ENCODE measurements around the gene SAFB.

SAFB gene

DNA sequence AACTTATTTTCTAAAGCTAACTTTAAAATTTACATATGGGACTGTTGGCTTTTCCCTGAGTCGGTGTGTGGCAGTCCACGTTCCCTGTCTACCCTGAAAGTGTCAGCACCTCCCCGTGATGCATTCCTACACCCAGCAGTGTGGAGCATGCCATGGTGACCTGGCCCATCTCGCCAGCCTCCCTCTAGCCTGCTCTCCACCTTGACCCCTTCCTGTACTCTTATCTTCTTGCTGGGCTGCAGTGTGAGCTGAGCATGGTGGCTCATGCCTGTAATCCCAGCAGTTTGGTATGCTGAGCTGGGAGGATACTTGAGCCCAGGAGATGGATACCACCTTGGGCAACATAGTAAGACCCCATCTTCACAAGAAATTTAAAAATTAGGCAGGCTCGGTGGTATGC is 32.0 kb downstream of the SAFB start:
- Histone ChIP-seq H3K27me3 (ENCODE audit: control insufficient read depth in 1 of 2, insufficient read depth in 2 of 2, low read length in 2 of 2) (no peaks in the 10 kb centered on the region), H3K36me3 (ENCODE audit: insufficient read depth, low read length) (peaks cover 67% of the 10 kb centered on the region), H3K4me1 (ENCODE audit: insufficient read depth, low read length) (no peaks in the 10 kb centered on the region), H3K27ac (ENCODE audit: low read depth, low read length) (no peak overlapping the region), H3K9ac (ENCODE audit: low read length) (no peak overlapping the region), H3K4me3 (ENCODE audit: low read depth in 1 of 2, low read length in 2 of 2) (no peak overlapping the region), H3K9me3 (ENCODE audit: low read length) (no peaks in the 10 kb centered on the region)

DNA sequence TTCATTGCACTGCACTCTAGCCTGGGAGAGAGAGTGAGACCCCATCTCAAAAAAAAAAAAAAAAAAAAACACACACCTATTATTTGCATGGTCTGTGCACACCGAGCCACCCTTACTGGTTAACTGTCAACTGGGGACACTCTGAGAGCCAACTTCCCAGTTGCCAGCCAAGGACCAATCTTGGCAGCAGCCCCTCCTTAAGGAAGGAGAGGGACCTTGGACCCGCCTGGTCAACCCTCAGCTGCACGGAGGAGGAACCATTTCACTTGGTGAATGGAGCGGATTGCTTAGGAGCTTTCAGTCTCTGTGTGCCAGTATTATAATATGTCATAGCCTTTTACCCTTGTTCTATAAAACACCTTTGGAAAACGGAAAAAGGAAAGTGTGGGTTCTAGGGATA is 32.5 kb downstream of the SAFB start:
- Histone ChIP-seq H3K4me3 (ENCODE audit: low read depth in 1 of 2, low read length in 2 of 2) (no peak overlapping the region), H3K9ac (ENCODE audit: low read length) (no peak overlapping the region), H3K4me1 (ENCODE audit: insufficient read depth, low read length) (no peaks in the 10 kb centered on the region), H3K27me3 (ENCODE audit: control insufficient read depth in 1 of 2, insufficient read depth in 2 of 2, low read length in 2 of 2) (no peaks in the 10 kb centered on the region), H3K27ac (ENCODE audit: low read depth, low read length) (no peak overlapping the region), H3K36me3 (ENCODE audit: insufficient read depth, low read length) (peaks cover 67% of the 10 kb centered on the region), H3K9me3 (ENCODE audit: low read length) (no peaks in the 10 kb centered on the region)

DNA sequence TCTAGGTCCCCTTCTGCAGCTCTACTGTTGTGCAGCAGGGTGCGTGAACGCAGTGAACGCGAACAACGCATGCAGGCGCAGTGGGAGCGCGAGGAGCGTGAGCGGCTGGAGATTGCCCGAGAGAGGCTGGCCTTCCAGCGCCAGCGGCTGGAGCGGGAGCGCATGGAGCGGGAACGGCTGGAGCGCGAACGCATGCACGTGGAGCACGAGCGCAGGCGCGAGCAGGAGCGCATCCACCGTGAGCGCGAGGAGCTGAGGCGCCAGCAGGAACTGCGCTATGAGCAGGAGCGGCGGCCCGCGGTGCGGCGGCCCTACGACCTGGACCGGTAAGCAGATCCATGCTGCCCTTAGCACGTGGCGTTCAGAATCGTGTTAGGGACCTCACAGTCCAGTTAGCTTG is 38.6 kb downstream of the SAFB start:
- no peak overlapping the region for H3K4me3 ChIP-seq (ENCODE audit: low read depth in 1 of 2, low read length in 2 of 2)
- no peaks in the 10 kb centered on the region for H3K4me1 ChIP-seq (ENCODE audit: insufficient read depth, low read length)
- H3K9me3 ChIP-seq (ENCODE audit: low read length) = no peaks in the 10 kb centered on the region
- no peak overlapping the region for H3K9ac ChIP-seq (ENCODE audit: low read length)
- peaks cover 74% of the 10 kb centered on the region for H3K36me3 ChIP-seq (ENCODE audit: insufficient read depth, low read length)
- H3K27me3 ChIP-seq (ENCODE audit: control insufficient read depth in 1 of 2, insufficient read depth in 2 of 2, low read length in 2 of 2) = no peaks in the 10 kb centered on the region
- H3K27ac ChIP-seq (ENCODE audit: low read depth, low read length) = no peak overlapping the region

DNA sequence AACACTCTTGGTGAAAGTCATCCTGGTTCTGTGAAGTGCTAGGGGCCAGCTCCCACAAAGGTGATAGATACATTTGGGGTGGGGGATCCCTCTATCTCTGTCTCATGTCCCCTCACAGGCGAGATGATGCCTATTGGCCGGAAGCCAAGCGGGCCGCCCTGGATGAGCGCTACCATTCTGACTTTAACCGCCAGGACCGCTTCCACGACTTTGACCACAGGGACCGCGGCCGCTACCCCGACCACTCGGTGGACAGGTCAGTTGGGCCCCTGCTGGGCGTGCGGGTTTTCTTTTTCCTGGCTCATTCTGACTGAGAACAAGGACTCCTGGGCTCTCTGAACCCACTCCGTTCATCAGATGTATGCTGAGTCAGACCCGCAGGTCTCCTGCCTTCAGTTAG is 41.0 kb downstream of the SAFB start:
- Histone ChIP-seq H3K27ac (ENCODE audit: low read depth, low read length) (no peak overlapping the region), H3K9ac (ENCODE audit: low read length) (no peak overlapping the region), H3K9me3 (ENCODE audit: low read length) (no peaks in the 10 kb centered on the region), H3K4me3 (ENCODE audit: low read depth in 1 of 2, low read length in 2 of 2) (no peak overlapping the region), H3K27me3 (ENCODE audit: control insufficient read depth in 1 of 2, insufficient read depth in 2 of 2, low read length in 2 of 2) (no peaks in the 10 kb centered on the region), H3K36me3 (ENCODE audit: insufficient read depth, low read length) (peaks cover 76% of the 10 kb centered on the region), H3K4me1 (ENCODE audit: insufficient read depth, low read length) (no peaks in the 10 kb centered on the region)

DNA sequence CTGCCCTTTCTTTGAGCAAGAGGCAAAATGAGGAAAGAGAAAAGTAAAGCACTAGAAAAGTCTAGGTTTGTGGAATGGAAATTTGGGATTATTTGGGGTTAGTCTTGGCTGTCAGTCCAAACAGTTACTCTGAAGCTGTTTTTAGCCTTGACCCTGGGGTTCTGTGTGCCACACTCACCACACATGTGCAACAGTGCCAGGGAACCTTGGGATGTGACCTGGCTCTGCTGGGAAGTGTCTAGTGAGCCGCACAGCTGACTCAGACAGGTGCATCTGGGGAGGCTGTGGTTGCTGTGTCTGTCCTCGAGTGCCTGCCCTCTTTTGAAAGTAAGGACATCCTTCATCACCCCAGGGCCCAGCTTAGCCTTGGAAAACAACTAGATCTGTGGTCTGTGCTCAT is 41.6 kb downstream of the SAFB start:
- Histone ChIP-seq H3K4me3 (ENCODE audit: low read depth in 1 of 2, low read length in 2 of 2) (no peak overlapping the region), H3K9ac (ENCODE audit: low read length) (no peak overlapping the region), H3K27ac (ENCODE audit: low read depth, low read length) (no peak overlapping the region), H3K27me3 (ENCODE audit: control insufficient read depth in 1 of 2, insufficient read depth in 2 of 2, low read length in 2 of 2) (no peaks in the 10 kb centered on the region), H3K36me3 (ENCODE audit: insufficient read depth, low read length) (peaks cover 79% of the 10 kb centered on the region), H3K9me3 (ENCODE audit: low read length) (no peaks in the 10 kb centered on the region), H3K4me1 (ENCODE audit: insufficient read depth, low read length) (no peaks in the 10 kb centered on the region)

DNA sequence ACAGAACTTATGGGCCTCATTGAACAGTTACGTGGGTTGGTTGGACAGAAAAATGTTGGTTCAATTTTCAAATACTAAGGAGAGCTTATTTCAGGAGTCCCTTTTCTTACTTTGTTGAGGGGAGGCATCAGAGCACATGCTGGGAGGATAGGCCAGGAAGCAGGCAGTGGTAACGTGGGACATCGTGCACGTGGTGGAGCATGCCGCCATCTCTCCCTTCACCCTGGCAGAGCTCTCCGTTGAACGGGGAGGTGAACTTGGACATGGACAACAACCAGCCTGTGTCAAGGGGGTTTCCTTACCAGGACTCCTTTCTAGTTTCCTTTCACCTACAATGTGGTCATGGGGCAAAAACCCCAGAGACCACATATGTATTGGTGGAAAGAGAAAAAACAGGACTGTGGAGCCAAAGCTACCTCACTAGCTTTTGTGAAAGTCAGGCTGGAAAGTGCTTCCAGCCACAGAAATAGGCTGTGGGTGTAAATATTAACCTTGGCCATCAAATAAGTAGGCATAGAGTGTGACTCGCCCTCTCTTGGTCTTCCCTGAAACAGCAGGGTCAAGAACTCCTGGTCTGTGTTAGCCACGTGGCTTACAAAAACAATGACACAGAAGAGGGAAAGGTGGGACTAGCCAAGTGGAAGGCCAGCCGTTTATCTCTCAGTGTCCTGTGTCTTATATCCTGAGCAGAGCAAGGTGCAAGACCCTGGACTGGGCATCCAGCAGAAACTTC is 43.1 kb downstream of the SAFB start:
- Histone ChIP-seq H3K27ac (ENCODE audit: low read depth, low read length) (no peak overlapping the region), H3K36me3 (ENCODE audit: insufficient read depth, low read length) (peaks cover 67% of the 10 kb centered on the region), H3K9me3 (ENCODE audit: low read length) (no peaks in the 10 kb centered on the region), H3K27me3 (ENCODE audit: control insufficient read depth in 1 of 2, insufficient read depth in 2 of 2, low read length in 2 of 2) (no peaks in the 10 kb centered on the region), H3K9ac (ENCODE audit: low read length) (no peak overlapping the region), H3K4me3 (ENCODE audit: low read depth in 1 of 2, low read length in 2 of 2) (no peak overlapping the region), H3K4me1 (ENCODE audit: insufficient read depth, low read length) (no peaks in the 10 kb centered on the region)

DNA sequence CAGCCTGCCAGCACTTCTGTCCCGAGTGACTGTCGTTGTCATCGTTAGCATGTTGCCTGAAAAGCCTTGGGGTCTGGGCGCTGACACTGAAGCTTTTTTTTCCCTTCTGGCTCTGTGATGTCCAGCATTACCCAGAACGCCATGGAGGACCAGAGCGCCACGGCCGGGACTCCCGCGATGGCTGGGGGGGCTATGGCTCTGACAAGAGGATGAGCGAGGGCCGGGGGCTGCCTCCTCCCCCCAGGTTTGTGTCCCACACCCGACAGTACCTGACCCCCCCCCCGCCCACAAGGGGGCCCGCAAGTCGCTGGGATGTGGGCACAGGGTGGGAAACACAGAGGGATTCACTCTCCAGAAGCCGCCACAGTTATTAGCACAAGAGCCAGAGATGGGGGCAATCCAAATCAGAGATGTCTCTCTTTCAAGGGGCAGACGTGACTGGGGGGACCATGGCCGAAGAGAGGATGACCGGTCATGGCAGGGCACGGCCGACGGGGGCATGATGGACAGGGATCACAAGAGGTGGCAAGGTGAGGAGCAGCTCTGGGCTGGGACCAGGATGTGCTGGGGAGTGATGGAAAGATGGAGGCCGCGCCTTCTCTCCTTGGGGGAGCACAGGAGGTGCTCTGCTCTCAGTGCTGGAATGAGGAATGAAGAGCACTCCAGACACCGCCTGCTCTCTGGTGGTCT is 44.2 kb downstream of the SAFB start:
- no peaks in the 10 kb centered on the region for H3K4me1 ChIP-seq (ENCODE audit: insufficient read depth, low read length)
- H3K27me3 ChIP-seq (ENCODE audit: control insufficient read depth in 1 of 2, insufficient read depth in 2 of 2, low read length in 2 of 2) = no peaks in the 10 kb centered on the region
- H3K27ac ChIP-seq (ENCODE audit: low read depth, low read length) = no peak overlapping the region
- H3K36me3 ChIP-seq (ENCODE audit: insufficient read depth, low read length) = peaks cover 58% of the 10 kb centered on the region
- H3K9me3 ChIP-seq (ENCODE audit: low read length) = no peaks in the 10 kb centered on the region
- no peak overlapping the region for H3K4me3 ChIP-seq (ENCODE audit: low read depth in 1 of 2, low read length in 2 of 2)
- no peak overlapping the region for H3K9ac ChIP-seq (ENCODE audit: low read length)

DNA sequence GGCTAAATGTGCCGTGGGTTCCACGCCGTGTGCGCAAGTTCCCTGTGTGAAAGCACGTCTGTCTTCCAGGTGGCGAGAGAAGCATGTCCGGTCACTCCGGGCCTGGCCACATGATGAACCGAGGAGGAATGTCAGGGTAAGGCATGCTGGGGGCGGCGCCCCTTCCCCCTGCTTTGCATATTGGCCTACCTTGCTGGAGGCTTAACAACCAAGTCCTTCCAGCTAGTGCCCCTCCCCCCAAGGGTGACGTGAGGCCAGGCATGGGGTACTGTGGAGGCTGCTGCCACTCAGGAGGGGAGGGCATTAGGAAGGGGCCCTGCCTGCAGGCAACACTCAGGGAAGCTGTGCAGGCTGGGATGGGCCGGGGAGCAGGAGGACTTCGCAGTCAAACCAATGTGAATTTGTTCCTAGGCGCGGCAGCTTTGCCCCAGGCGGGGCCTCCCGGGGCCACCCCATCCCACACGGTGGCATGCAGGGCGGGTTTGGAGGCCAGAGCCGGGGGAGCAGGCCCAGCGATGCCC is 44.9 kb downstream of the SAFB start:
- H3K27me3 ChIP-seq (ENCODE audit: control insufficient read depth in 1 of 2, insufficient read depth in 2 of 2, low read length in 2 of 2) = no peaks in the 10 kb centered on the region
- no peaks in the 10 kb centered on the region for H3K4me1 ChIP-seq (ENCODE audit: insufficient read depth, low read length)
- H3K36me3 ChIP-seq (ENCODE audit: insufficient read depth, low read length) = peaks cover 58% of the 10 kb centered on the region
- H3K4me3 ChIP-seq (ENCODE audit: low read depth in 1 of 2, low read length in 2 of 2) = no peak overlapping the region
- no peak overlapping the region for H3K9ac ChIP-seq (ENCODE audit: low read length)
- no peaks in the 10 kb centered on the region for H3K9me3 ChIP-seq (ENCODE audit: low read length)
- H3K27ac ChIP-seq (ENCODE audit: low read depth, low read length) = no peak overlapping the region

DNA sequence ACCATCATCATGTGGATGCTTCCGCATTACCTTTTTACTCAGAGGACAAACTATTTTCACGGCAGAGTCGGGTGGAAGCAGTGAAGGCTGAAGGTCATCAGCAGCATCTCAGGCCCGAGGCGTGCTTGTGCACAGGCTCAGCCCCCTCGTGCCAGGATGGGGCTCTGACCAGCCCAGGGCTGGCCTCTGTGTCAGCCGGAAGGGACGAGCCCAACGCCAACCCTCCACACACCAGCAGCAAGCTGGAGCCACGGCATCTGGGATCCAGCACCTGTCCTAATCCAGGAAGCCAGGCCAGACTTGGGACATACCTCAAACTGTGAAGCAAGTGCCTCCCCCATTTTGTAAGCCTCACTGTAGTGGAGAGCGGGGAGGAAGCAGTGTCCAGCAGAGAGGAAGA is 46.3 kb downstream of the SAFB start:
- peaks cover 48% of the 10 kb centered on the region for H3K36me3 ChIP-seq (ENCODE audit: insufficient read depth, low read length)
- no peaks in the 10 kb centered on the region for H3K27me3 ChIP-seq (ENCODE audit: control insufficient read depth in 1 of 2, insufficient read depth in 2 of 2, low read length in 2 of 2)
- no peak overlapping the region for H3K9ac ChIP-seq (ENCODE audit: low read length)
- H3K4me3 ChIP-seq (ENCODE audit: low read depth in 1 of 2, low read length in 2 of 2) = no peak overlapping the region
- H3K9me3 ChIP-seq (ENCODE audit: low read length) = no peaks in the 10 kb centered on the region
- H3K4me1 ChIP-seq (ENCODE audit: insufficient read depth, low read length) = no peaks in the 10 kb centered on the region
- no peak overlapping the region for H3K27ac ChIP-seq (ENCODE audit: low read depth, low read length)

DNA sequence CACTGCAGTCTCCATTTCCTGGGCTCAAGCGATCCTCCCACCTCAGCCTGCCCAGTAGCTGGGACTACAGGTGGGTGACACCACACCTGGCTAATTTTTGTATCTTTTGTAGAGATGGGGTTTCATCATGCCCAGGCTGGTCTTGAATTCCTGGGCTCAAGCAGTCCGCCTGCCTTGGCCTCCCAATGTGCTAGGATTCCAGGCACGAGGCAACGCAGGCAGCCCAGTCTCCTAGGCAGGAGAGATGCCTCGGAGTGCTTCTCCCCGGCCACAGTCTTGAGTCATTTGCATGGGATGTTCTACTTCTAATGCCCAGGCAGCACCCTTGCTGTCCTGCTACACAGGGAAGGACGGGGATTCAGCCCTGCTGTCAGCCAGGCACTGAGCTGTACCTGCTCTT is 48.7 kb downstream of the SAFB start:
- Histone ChIP-seq H3K36me3 (ENCODE audit: insufficient read depth, low read length) (peaks cover 25% of the 10 kb centered on the region), H3K27me3 (ENCODE audit: control insufficient read depth in 1 of 2, insufficient read depth in 2 of 2, low read length in 2 of 2) (no peaks in the 10 kb centered on the region), H3K4me3 (ENCODE audit: low read depth in 1 of 2, low read length in 2 of 2) (no peak overlapping the region), H3K27ac (ENCODE audit: low read depth, low read length) (no peak overlapping the region), H3K4me1 (ENCODE audit: insufficient read depth, low read length) (no peaks in the 10 kb centered on the region), H3K9ac (ENCODE audit: low read length) (no peak overlapping the region), H3K9me3 (ENCODE audit: low read length) (no peaks in the 10 kb centered on the region)

DNA sequence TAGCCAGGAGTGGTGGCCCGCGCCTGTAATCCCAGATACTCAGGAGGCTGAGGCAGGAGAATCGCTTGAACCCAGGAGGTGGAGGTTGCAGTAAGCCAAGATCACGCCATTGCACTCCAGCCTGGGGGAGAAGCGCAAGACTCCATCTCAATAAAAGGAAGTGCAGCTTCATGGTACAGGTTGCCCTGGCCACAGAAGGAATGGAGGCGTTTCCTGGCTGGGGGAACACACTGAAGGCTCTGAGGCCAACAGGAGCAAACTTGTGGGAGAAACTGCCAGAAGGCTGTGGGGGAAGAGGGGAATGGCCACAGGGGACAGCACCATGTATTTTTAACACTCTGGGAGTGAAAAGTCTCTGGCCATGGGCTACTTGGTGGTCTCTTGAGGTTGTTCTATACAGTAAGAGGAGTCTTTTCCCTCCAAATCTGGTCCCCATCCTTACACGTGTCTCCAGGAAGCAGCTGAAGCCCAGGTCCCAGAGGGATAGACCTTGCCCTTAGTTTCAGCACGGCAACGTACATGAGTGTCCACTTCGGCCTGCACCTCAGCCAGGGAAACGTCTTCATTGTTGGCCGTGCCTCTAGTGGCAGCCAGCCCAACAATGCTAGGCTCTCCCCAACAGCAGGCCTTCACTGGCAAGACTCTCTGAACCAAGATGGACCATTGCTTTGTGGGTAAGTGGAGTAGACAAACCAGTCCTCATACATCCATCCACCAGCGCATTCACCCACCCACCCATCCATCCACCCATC is 50.0 kb downstream of the SAFB start:
- Histone ChIP-seq H3K9me3 (ENCODE audit: low read length) (no peaks in the 10 kb centered on the region), H3K9ac (ENCODE audit: low read length) (no peak overlapping the region), H3K27ac (ENCODE audit: low read depth, low read length) (no peak overlapping the region), H3K27me3 (ENCODE audit: control insufficient read depth in 1 of 2, insufficient read depth in 2 of 2, low read length in 2 of 2) (no peaks in the 10 kb centered on the region), H3K4me1 (ENCODE audit: insufficient read depth, low read length) (no peaks in the 10 kb centered on the region), H3K4me3 (ENCODE audit: low read depth in 1 of 2, low read length in 2 of 2) (no peak overlapping the region), H3K36me3 (ENCODE audit: insufficient read depth, low read length) (peaks cover 13% of the 10 kb centered on the region)
